Neural crest cell (in vitro differentiated cells): Measurements from ENCODE around the gene TMEM140. TPM values are rescaled to one million over a fixed set of nuclear protein-coding genes. Genes with fewer than 3 reads are reported as not detected.
"Not testable (repeated sequence)": the region's sequence is repeated elsewhere in the genome, so short reads cannot be mapped to it uniquely, and the experiment has no call there.

Experiments used
- DNase-seq: peaks from one replicate; pipeline ENCODE4 v3.0.0; 2021; ENCODE audit warnings: low read depth, mixed read lengths, low spot score
- H3K27ac Mint-ChIP-seq: one replicate; pipeline ENCODE4 v1.8.0; 2021; ENCODE audit warnings: mild to moderate bottlenecking, mixed read lengths; ENCODE audit not compliant: unreplicated experiment
- H3K27me3 Mint-ChIP-seq: 2 replicates; pipeline ENCODE4 v1.8.0; 2021; ENCODE audit warnings: low read depth, mild to moderate bottlenecking, mixed read lengths
- H3K36me3 Mint-ChIP-seq: 2 replicates; pipeline ENCODE4 v1.8.0; 2021; ENCODE audit warnings: low read depth, mild to moderate bottlenecking, mixed read lengths
- H3K4me1 Mint-ChIP-seq: 2 replicates; pipeline ENCODE4 v1.8.0; 2021; ENCODE audit warnings: mixed read lengths
- H3K4me3 Mint-ChIP-seq: one replicate; pipeline ENCODE4 v1.8.0; 2021; ENCODE audit warnings: mild to moderate bottlenecking, mixed read lengths
- H3K9me3 Mint-ChIP-seq: 2 replicates; pipeline ENCODE4 v1.8.0; 2021; ENCODE audit warnings: mixed read lengths
- CTCF ChIP-seq: fragments of 200-600 bp; sonication (generic); conservative IDR thresholded peaks from 2 replicates; pipeline ENCODE4 v1.5.0; 2021; ENCODE audit warnings: antibody characterized with exemption, mild to moderate bottlenecking
- total RNA-seq: library from RNA; stranded (reverse); gene quantifications from 2 replicates; pipeline ENCODE4 v1.2.1, GENCODE V29; 2021

Gene TMEM140
- total RNA-seq, 1 donor from 2014 or later: 0.12 TPM

GRCh38 chr7:135109976-135110375, 37.9 kb upstream of the TMEM140 start:
- H3K27me3 Mint-ChIP-seq: no peaks in the 10 kb centered on the region
- no peak for TF ChIP-seq CTCF
- peaks cover 12% of the 10 kb centered on the region for H3K9me3 Mint-ChIP-seq
- peaks cover 4% of the 10 kb centered on the region for H3K36me3 Mint-ChIP-seq
- no peaks in the 10 kb centered on the region for H3K4me1 Mint-ChIP-seq
- no peak overlapping the region for H3K4me3 Mint-ChIP-seq
- no peak for DNase-seq
- no peak overlapping the region for H3K27ac Mint-ChIP-seq

GRCh38 chr7:135111379-135111778, 36.5 kb upstream of the TMEM140 start:
- no peak for TF ChIP-seq CTCF
- Mint-ChIP-seq H3K27ac (no peak overlapping the region), H3K27me3 (no peaks in the 10 kb centered on the region), H3K9me3 (peaks cover 9% of the 10 kb centered on the region), H3K4me1 (no peaks in the 10 kb centered on the region), H3K4me3 (no peak overlapping the region), H3K36me3 (peaks cover 4% of the 10 kb centered on the region)
- no peak for DNase-seq

GRCh38 chr7:135114622-135115021, 33.2 kb upstream of the TMEM140 start:
- no peaks in the 10 kb centered on the region for H3K4me1 Mint-ChIP-seq
- no peak overlapping the region for H3K27ac Mint-ChIP-seq
- no peaks in the 10 kb centered on the region for H3K27me3 Mint-ChIP-seq
- peaks cover 3% of the 10 kb centered on the region for H3K36me3 Mint-ChIP-seq
- TF ChIP-seq CTCF: no peak
- no peak overlapping the region for H3K4me3 Mint-ChIP-seq
- no peak for DNase-seq
- peaks cover 5% of the 10 kb centered on the region for H3K9me3 Mint-ChIP-seq

GRCh38 chr7:135117096-135117495, 30.8 kb upstream of the TMEM140 start:
- no peak for DNase-seq
- Mint-ChIP-seq H3K9me3 (peaks cover 12% of the 10 kb centered on the region), H3K27me3 (no peaks in the 10 kb centered on the region), H3K27ac (no peak overlapping the region), H3K36me3 (peaks cover 11% of the 10 kb centered on the region), H3K4me1 (no peaks in the 10 kb centered on the region), H3K4me3 (no peak overlapping the region)
- TF ChIP-seq CTCF: no peak

GRCh38 chr7:135121868-135122267, 26.0 kb upstream of the TMEM140 start:
- no peak overlapping the region for H3K4me3 Mint-ChIP-seq
- no peaks in the 10 kb centered on the region for H3K27me3 Mint-ChIP-seq
- no peak for TF ChIP-seq CTCF
- peaks cover 15% of the 10 kb centered on the region for H3K9me3 Mint-ChIP-seq
- peaks cover 17% of the 10 kb centered on the region for H3K36me3 Mint-ChIP-seq
- DNase-seq: no peak
- H3K27ac Mint-ChIP-seq: no peak overlapping the region
- H3K4me1 Mint-ChIP-seq: no peaks in the 10 kb centered on the region

- DNase-seq, H3K27me3 Mint-ChIP-seq, H3K4me3 Mint-ChIP-seq, H3K4me1 Mint-ChIP-seq, H3K27ac Mint-ChIP-seq: not testable (repeated sequence)
- peaks cover 16% of the 10 kb centered on the region for H3K9me3 Mint-ChIP-seq
- peaks cover 15% of the 10 kb centered on the region for H3K36me3 Mint-ChIP-seq
Measured at GRCh38 chr7:135124631-135125030, 23.2 kb upstream of the TMEM140 start.
